ENCODE data around the gene FIGN.

- TF ChIP-seq CTCF (conservative IDR thresholded peaks at IDR 0.05 in 1 of 2, IDR thresholded peaks at IDR 0.05 in 1 of 2; ENCODE audit: low read depth in 1 of 2, low read length in 2 of 2) (no peak), EZH2 (IDR thresholded peaks at IDR 0.05; ENCODE audit: low read length, missing control alignments) (no peak)
These were observed 73.5 kb downstream of the FIGN start for GRCh38 chr2:163662141-163662780.

All from fibroblast of lung (primary cell).